GM12872 (cell line): ENCODE data around the gene PDGFRB.

ENCODE experiments used
- CTCF ChIP-seq: IDR thresholded peaks from 3 replicates; pipeline ENCODE4 v1.5.1; 2011; ENCODE audit warnings: low read depth, mild to moderate bottlenecking, low read length, moderate library complexity; ENCODE audit not compliant: insufficient read depth

PDGFRB gene

GRCh38 chr5:150119421-150120061 lies 36.1 kb downstream of the PDGFRB start:
- TF ChIP-seq CTCF: peak; percentile 28; the same call in 1 of the 3 replicates

- no peak for TF ChIP-seq CTCF
These were observed 37.0 kb downstream of the PDGFRB start for GRCh38 chr5:150118561-150119229.

GRCh38 chr5:150117945-150118560 lies 37.6 kb downstream of the PDGFRB start:
- no peak for TF ChIP-seq CTCF

- no peak for TF ChIP-seq CTCF
These were observed 38.8 kb downstream of the PDGFRB start for GRCh38 chr5:150116667-150117400.

GRCh38 chr5:150114773-150115408 lies 40.8 kb downstream of the PDGFRB start:
- TF ChIP-seq CTCF: no peak

- TF ChIP-seq CTCF: no peak
These were observed 41.5 kb downstream of the PDGFRB start for GRCh38 chr5:150114102-150114641.
